Measurements from ENCODE around the gene PYCR2.

- TF ChIP-seq CTCF (IDR thresholded peaks at IDR 0.05; ENCODE audit: insufficient read depth, low read length) (no peak), POLR2AphosphoS5 (IDR thresholded peaks at IDR 0.05; ENCODE audit: low read depth) (no peak)
These were observed 17.8 kb upstream of the PYCR2 start for GRCh38 chr1:225941942-225942222.
